Ovary (tissue), 3 donors: ENCODE measurements around the gene SMCO4.

ENCODE experiments used
- CTCF ChIP-seq, 3 donors: fragments of 450-650 bp in 2 of 3; fragments of 200-600 bp in 1 of 3; IDR thresholded peaks; one replicate each; pipeline versions ENCODE4 v1.5.1 to v1.8.0; 2016 to 2022; ENCODE audit warnings: antibody characterized with exemption in 3 of 3, mild to moderate bottlenecking in 1 of 3
- POLR2A ChIP-seq: fragments of 450-650 bp; IDR thresholded peaks from one replicate; pipeline ENCODE4 v1.6.1; 2017; ENCODE audit warnings: antibody characterized with exemption, mild to moderate bottlenecking, moderate library complexity
- donor health status: DM: no; HTN: no; CAD: no.

- TF ChIP-seq CTCF (IDR thresholded peaks at IDR 0.05) (no peak), POLR2A (no peak)
Observed at GRCh38 chr11:93493252-93493897, 49.8 kb downstream of the SMCO4 start.
